GM23338 (cell line): ENCODE results near the gene FAM181B.

Source experiments
- CREB1 ChIP-seq: fragments of 250-450 bp; sonication (Bioruptor Pico); IDR thresholded peaks from 2 replicates; pipeline ENCODE4 v1.5.0; 2020; ENCODE audit warnings: low read depth, mild to moderate bottlenecking, moderate library complexity
- EZH2 ChIP-seq: fragments of 200-600 bp; sonication (generic); IDR thresholded peaks from one replicate; pipeline ENCODE4 v1.8.0; 2017; ENCODE audit warnings: antibody characterized with exemption, mild to moderate bottlenecking, low read depth; ENCODE audit not compliant: unreplicated experiment
- EZH2phosphoT487 ChIP-seq: fragments of 200-600 bp; sonication (generic); IDR thresholded peaks from one replicate; pipeline ENCODE4 v1.8.1; 2018; ENCODE audit warnings: antibody characterized with exemption; ENCODE audit not compliant: unreplicated experiment
- JUNB ChIP-seq: IDR thresholded peaks from one replicate; pipeline ENCODE4 v1.6.1; 2016; ENCODE audit warnings: antibody characterized with exemption; ENCODE audit not compliant: unreplicated experiment
- POLR2AphosphoS5 ChIP-seq: IDR thresholded peaks from 2 replicates; pipeline ENCODE4 v1.6.1; 2016; ENCODE audit warnings: antibody characterized with exemption, low read depth
- STAT1 ChIP-seq: IDR thresholded peaks from one replicate; pipeline ENCODE4 v1.6.1; 2016; ENCODE audit warnings: antibody characterized with exemption; ENCODE audit not compliant: unreplicated experiment
- ZNF114 ChIP-seq: fragments of 250-450 bp; sonication (Bioruptor Pico); IDR thresholded peaks from 2 replicates; pipeline ENCODE4 v1.5.0; 2020; ENCODE audit warnings: mild to moderate bottlenecking, moderate library complexity
- ZNF331 ChIP-seq: fragments of 250-450 bp; sonication (Bioruptor Pico); IDR thresholded peaks from 2 replicates; pipeline ENCODE4 v1.5.0; 2020; ENCODE audit warnings: low read depth, mild to moderate bottlenecking, moderate library complexity
- TF ChIP-seq, protein P1 (sequence below), 2 experiments: fragments of 200-600 bp in 1 of 2; sonication (generic) in 1 of 2; conservative IDR thresholded peaks; 2 replicates each; pipeline versions ENCODE4 v1.5.1 to v1.6.1; 2016 to 2017; ENCODE audit warnings: antibody characterized with exemption in 2 of 2, low read depth in 2 of 2, mild to moderate bottlenecking in 2 of 2, moderate library complexity in 1 of 2
- TF ChIP-seq, protein P2 (sequence below): IDR thresholded peaks from one replicate; pipeline ENCODE4 v1.6.1; 2018; ENCODE audit warnings: antibody characterized with exemption; ENCODE audit not compliant: unreplicated experiment
- TF ChIP-seq, protein P3 (sequence below): IDR thresholded peaks from 2 replicates; pipeline ENCODE4 v1.6.1; 2016; ENCODE audit warnings: antibody characterized with exemption

DNA sequence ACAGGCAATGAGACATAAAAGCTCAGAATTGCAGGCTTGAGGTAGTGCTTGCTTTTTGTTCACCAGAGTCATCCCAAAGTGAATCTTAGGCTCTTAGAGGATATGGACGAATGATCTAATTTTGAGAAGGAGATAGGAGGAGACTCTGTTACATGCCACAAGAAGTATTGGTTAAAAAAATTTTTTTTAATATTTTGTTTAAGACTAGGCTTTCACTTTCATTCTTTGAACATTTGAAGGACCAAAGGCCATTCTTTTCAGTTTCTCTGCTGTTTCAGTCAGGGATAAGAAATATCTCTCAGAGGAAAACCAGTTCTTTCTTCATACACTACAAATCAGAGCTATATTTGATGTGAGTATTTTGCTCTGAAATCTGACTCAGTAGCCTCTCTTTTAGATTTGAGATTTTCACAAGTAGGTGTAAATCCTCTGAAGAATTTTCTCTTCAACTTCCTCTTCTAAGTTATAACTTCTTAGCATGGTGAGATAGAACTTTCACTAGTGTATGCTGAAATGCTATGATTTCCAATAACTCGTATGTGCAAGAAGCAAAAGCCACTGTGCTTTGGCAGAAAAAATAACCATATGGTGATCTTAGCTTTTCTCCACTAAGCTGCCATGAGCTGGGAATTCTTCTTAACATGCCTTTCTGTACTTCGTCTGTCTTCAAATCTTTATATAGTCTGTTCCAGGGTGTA, 24.1 kb upstream of the FAM181B start:
- no peak for TF ChIP-seq POLR2AphosphoS5
- TF ChIP-seq, protein P1, sequence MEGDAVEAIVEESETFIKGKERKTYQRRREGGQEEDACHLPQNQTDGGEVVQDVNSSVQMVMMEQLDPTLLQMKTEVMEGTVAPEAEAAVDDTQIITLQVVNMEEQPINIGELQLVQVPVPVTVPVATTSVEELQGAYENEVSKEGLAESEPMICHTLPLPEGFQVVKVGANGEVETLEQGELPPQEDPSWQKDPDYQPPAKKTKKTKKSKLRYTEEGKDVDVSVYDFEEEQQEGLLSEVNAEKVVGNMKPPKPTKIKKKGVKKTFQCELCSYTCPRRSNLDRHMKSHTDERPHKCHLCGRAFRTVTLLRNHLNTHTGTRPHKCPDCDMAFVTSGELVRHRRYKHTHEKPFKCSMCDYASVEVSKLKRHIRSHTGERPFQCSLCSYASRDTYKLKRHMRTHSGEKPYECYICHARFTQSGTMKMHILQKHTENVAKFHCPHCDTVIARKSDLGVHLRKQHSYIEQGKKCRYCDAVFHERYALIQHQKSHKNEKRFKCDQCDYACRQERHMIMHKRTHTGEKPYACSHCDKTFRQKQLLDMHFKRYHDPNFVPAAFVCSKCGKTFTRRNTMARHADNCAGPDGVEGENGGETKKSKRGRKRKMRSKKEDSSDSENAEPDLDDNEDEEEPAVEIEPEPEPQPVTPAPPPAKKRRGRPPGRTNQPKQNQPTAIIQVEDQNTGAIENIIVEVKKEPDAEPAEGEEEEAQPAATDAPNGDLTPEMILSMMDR (conservative IDR thresholded peaks at IDR 0.05; ENCODE audit: low read depth in 2 of 2), result no peak
- TF ChIP-seq ZNF114 (CRISPR knock-in tag), result no peak
- TF ChIP-seq, protein P2, sequence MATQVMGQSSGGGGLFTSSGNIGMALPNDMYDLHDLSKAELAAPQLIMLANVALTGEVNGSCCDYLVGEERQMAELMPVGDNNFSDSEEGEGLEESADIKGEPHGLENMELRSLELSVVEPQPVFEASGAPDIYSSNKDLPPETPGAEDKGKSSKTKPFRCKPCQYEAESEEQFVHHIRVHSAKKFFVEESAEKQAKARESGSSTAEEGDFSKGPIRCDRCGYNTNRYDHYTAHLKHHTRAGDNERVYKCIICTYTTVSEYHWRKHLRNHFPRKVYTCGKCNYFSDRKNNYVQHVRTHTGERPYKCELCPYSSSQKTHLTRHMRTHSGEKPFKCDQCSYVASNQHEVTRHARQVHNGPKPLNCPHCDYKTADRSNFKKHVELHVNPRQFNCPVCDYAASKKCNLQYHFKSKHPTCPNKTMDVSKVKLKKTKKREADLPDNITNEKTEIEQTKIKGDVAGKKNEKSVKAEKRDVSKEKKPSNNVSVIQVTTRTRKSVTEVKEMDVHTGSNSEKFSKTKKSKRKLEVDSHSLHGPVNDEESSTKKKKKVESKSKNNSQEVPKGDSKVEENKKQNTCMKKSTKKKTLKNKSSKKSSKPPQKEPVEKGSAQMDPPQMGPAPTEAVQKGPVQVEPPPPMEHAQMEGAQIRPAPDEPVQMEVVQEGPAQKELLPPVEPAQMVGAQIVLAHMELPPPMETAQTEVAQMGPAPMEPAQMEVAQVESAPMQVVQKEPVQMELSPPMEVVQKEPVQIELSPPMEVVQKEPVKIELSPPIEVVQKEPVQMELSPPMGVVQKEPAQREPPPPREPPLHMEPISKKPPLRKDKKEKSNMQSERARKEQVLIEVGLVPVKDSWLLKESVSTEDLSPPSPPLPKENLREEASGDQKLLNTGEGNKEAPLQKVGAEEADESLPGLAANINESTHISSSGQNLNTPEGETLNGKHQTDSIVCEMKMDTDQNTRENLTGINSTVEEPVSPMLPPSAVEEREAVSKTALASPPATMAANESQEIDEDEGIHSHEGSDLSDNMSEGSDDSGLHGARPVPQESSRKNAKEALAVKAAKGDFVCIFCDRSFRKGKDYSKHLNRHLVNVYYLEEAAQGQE, result no peak
- no peak for TF ChIP-seq EZH2phosphoT487
- no peak for TF ChIP-seq CREB1 (CRISPR knock-in tag)
- no peak for TF ChIP-seq EZH2
- no peak for TF ChIP-seq ZNF331 (CRISPR knock-in tag)
- TF ChIP-seq, protein P3, sequence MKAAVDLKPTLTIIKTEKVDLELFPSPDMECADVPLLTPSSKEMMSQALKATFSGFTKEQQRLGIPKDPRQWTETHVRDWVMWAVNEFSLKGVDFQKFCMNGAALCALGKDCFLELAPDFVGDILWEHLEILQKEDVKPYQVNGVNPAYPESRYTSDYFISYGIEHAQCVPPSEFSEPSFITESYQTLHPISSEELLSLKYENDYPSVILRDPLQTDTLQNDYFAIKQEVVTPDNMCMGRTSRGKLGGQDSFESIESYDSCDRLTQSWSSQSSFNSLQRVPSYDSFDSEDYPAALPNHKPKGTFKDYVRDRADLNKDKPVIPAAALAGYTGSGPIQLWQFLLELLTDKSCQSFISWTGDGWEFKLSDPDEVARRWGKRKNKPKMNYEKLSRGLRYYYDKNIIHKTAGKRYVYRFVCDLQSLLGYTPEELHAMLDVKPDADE, result no peak
- TF ChIP-seq JUNB, result no peak
- no peak for TF ChIP-seq STAT1
